ENCODE results near the gene UBE2D2. TPM values are rescaled to one million over a fixed set of nuclear protein-coding genes. Genes with fewer than 3 reads are reported as not detected.
"Not testable (repeated sequence)": the region's sequence is repeated elsewhere in the genome, so short reads cannot be mapped to it uniquely, and the experiment has no call there.

The UBE2D2 gene
- total and polyA plus RNA-seq, 3 experiments from 2014 or later, result 253 to 285 (median 274) TPM

DNA sequence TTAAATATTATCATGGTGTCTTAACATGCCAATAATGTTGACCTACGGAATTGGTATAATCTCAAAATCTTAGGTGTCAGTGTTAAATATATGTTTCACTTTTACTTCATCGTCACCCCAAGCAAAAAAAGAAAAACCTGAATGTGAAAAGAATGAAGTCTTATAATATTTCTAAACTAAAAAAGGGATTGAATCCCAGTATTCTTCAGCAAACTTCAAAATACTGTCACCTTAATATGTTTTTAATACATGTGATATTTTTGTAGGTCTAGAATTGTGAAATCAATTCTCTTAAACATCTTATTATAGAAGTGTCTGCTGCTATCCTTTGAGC is 14.1 kb downstream of the UBE2D2 start:
- Histone ChIP-seq H3K4me3 (ENCODE audit: low read length) (no peak overlapping the region), H3K27ac (ENCODE audit: low read depth, low read length) (no peak overlapping the region), H3K9me3 (ENCODE audit: low read length) (no peaks in the 10 kb centered on the region), H3K4me1 (ENCODE audit: insufficient read depth, low read length) (peaks cover 77% of the 10 kb centered on the region), H3K36me3 (ENCODE audit: insufficient read depth, low read length) (no peaks in the 10 kb centered on the region), H3K27me3 (ENCODE audit: insufficient read depth, low read length, poor library complexity, severe bottlenecking) (no peaks in the 10 kb centered on the region)
- Mint-ChIP-seq H3K27ac (peak overlapping the region; percentile 17 to 89 (median 76)), H3K9me3 (no peaks in the 10 kb centered on the region), H3K27me3 (no peaks in the 10 kb centered on the region), H3K4me3 (peak overlapping the region in 6 of 7 donors; percentile 38 to 77 (median 62)), H3K4me1 (peaks cover 64 to 84% (median 67%) of the 10 kb centered on the region in 3 donors), H3K36me3 (peaks cover 0 to 19% (median 5%) of the 10 kb centered on the region in 3 donors)
- no peak for DNase-seq
- ChIA-PET CTCF (interaction anchor here (0.7 to 4.5 kb wide), 9 partner anchors 12 to 153 kb away, joined by 3 to 54 read pairs (median 3); partner anchors contain the start of gene UBE2D2), POLR2A (interaction anchor here (1.1 to 2.6 kb wide), 3 partner anchors 10 to 14 kb away, joined by 4 to 14 read pairs (median 5); no protein-coding TSS in a partner anchor)

DNA sequence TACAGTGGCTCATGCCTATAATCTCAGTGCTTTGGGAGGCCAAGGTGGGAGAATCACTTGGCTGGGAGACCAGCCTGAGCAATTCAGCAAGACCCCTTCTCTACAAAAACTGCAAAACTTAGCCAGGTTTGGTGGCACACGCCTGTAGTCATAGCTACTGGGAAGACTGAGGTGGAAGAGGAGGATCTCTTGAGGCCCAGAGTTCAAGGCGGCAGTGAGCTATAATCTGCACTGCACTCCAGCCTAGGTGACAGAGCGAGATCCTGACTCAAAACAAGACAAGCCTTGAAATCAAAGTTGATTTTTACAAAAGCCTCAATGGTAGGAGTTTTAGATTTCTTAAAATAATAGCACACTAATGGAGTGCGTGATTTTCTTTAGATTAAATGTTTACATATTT is 14.6 kb downstream of the UBE2D2 start:
- ChIA-PET POLR2A (interaction anchor here (1.6 to 2.6 kb wide), 2 partner anchors 10 to 13 kb away, joined by 5 to 14 read pairs; no protein-coding TSS in a partner anchor), CTCF (interaction anchor here (1.4 to 4.5 kb wide), 5 partner anchors 13 to 135 kb away, joined by 3 to 54 read pairs (median 7); partner anchors contain the start of gene UBE2D2)
- peaks cover 0 to 20% (median 5%) of the 10 kb centered on the region in 3 donors for H3K36me3 Mint-ChIP-seq
- Histone ChIP-seq H3K36me3 (ENCODE audit: insufficient read depth, low read length) (no peaks in the 10 kb centered on the region), H3K27me3 (ENCODE audit: insufficient read depth, low read length, poor library complexity, severe bottlenecking) (no peaks in the 10 kb centered on the region), H3K9me3 (ENCODE audit: low read length) (no peaks in the 10 kb centered on the region), H3K4me3 (ENCODE audit: low read length) (no peak overlapping the region), H3K4me1 (ENCODE audit: insufficient read depth, low read length) (peaks cover 74% of the 10 kb centered on the region), H3K27ac (ENCODE audit: low read depth, low read length) (no peak overlapping the region)
- no peak for DNase-seq
- peaks cover 61 to 81% (median 66%) of the 10 kb centered on the region in 3 donors for H3K4me1 Mint-ChIP-seq
- H3K4me3 Mint-ChIP-seq, result peak overlapping the region in 6 of 7 donors; percentile 17 to 77 (median 64)
- H3K27me3 Mint-ChIP-seq, result no peaks in the 10 kb centered on the region
- H3K27ac Mint-ChIP-seq, result peak overlapping the region; percentile 64 to 89 (median 78)
- no peaks in the 10 kb centered on the region for H3K9me3 Mint-ChIP-seq

DNA sequence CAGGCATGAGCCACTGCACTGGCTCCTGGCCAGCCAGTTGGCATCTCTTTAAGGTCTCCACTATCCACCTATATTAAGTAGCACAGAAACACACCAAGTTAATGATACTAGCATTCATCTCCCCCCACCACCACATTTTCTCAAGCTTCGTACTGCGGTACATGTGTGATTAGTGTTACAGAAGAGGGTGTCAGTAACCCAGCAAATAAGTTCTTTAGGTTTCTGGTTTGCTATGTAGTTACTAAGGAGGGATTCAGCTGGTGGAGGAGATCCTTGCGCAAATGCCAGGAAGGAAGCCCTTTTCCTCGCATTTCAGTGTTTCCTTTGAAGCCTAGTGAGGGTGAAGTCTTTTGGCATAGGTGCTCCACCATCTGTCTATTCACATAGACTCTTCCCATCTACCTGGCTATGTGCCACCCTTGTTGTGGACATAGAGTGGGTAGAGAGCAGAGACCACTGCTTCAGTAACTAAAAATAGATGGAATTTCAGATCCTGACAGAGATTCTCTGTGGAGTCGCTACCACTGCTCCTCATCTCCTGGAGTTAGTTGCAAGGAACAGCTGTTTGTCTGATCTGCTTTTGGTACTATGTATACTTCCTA is 16.7 kb downstream of the UBE2D2 start:
- Mint-ChIP-seq H3K9me3 (no peaks in the 10 kb centered on the region), H3K4me1 (peaks cover 49 to 78% (median 59%) of the 10 kb centered on the region in 3 donors), H3K27me3 (no peaks in the 10 kb centered on the region), H3K4me3 (peak overlapping the region; percentile 26 to 77 (median 54)), H3K36me3 (peaks cover 0 to 14% (median 2%) of the 10 kb centered on the region in 3 donors), H3K27ac (peak overlapping the region; percentile 74 to 93 (median 85))
- H3K4me3 ChIP-seq (ENCODE audit: low read length), result peak overlapping the region; percentile 17
- CTCF ChIA-PET, result interaction anchor here (1.3 to 1.6 kb wide), 5 partner anchors 10 to 33 kb away, joined by 3 to 6 read pairs (median 5); no protein-coding TSS in a partner anchor
- no peaks in the 10 kb centered on the region for H3K27me3 ChIP-seq (ENCODE audit: insufficient read depth, low read length, poor library complexity, severe bottlenecking)
- H3K9me3 ChIP-seq (ENCODE audit: low read length), result no peaks in the 10 kb centered on the region
- no peaks in the 10 kb centered on the region for H3K36me3 ChIP-seq (ENCODE audit: insufficient read depth, low read length)
- POLR2A ChIA-PET, result interaction anchor here (0.5 to 1.8 kb wide), 5 partner anchors 17 to 235 kb away, joined by 3 to 6 read pairs (median 4); partner anchors contain the start of genes CXXC5 and UBE2D2
- DNase-seq, result no peak
- H3K27ac ChIP-seq (ENCODE audit: low read depth, low read length), result no peak overlapping the region
- H3K4me1 ChIP-seq (ENCODE audit: insufficient read depth, low read length), result peaks cover 60% of the 10 kb centered on the region

- Mint-ChIP-seq H3K4me1 (peaks cover 48 to 81% (median 64%) of the 10 kb centered on the region in 3 donors), H3K27me3 (no peaks in the 10 kb centered on the region), H3K36me3 (peaks cover 0 to 16% (median 2%) of the 10 kb centered on the region in 3 donors), H3K27ac (peak overlapping the region in 7 of 8 donors; percentile 75 to 89 (median 84)), H3K4me3 (peak overlapping the region in 4 of 7 donors; percentile 13 to 77 (median 64)), H3K9me3 (no peaks in the 10 kb centered on the region)
- peaks cover 60% of the 10 kb centered on the region for H3K4me1 ChIP-seq (ENCODE audit: insufficient read depth, low read length)
- CTCF ChIA-PET, result interaction anchor here (0.9 to 1.6 kb wide), 6 partner anchors 10 to 187 kb away, joined by 3 to 6 read pairs (median 4); no protein-coding TSS in a partner anchor
- no peaks in the 10 kb centered on the region for H3K9me3 ChIP-seq (ENCODE audit: low read length)
- POLR2A ChIA-PET, result interaction anchor here (0.7 to 1.8 kb wide), 2 partner anchors 17 to 97 kb away, joined by 3 to 5 read pairs; partner anchors contain the start of gene UBE2D2
- no peaks in the 10 kb centered on the region for H3K27me3 ChIP-seq (ENCODE audit: insufficient read depth, low read length, poor library complexity, severe bottlenecking)
- DNase-seq, result no peak
- no peak overlapping the region for H3K4me3 ChIP-seq (ENCODE audit: low read length)
- no peaks in the 10 kb centered on the region for H3K36me3 ChIP-seq (ENCODE audit: insufficient read depth, low read length)
- no peak overlapping the region for H3K27ac ChIP-seq (ENCODE audit: low read depth, low read length)
Measured at GRCh38 chr5:139578325-139578724, 17.2 kb downstream of the UBE2D2 start.

GRCh38 chr5:139582181-139582580 is 21.0 kb downstream of the UBE2D2 start:
- H3K27ac ChIP-seq (ENCODE audit: low read depth, low read length); DNase-seq; H3K27me3 ChIP-seq (ENCODE audit: insufficient read depth, low read length, poor library complexity, severe bottlenecking); H3K9me3 Mint-ChIP-seq; CTCF ChIA-PET; H3K9me3 ChIP-seq (ENCODE audit: low read length); H3K27me3 Mint-ChIP-seq; H3K36me3 ChIP-seq (ENCODE audit: insufficient read depth, low read length); H3K4me3 ChIP-seq (ENCODE audit: low read length): not testable (repeated sequence)
- Mint-ChIP-seq H3K27ac (peak overlapping the region in 1 of 8 donors; percentile 47), H3K4me1 (peaks cover 37 to 77% (median 60%) of the 10 kb centered on the region in 3 donors), H3K36me3 (peaks cover 0 to 35% (median 2%) of the 10 kb centered on the region in 3 donors), H3K4me3 (peak overlapping the region in 1 of 7 donors; percentile 40)
- POLR2A ChIA-PET, result interaction anchor here (0.7 kb wide), 1 partner anchor 177 kb away, joined by 3 read pairs; no protein-coding TSS in a partner anchor
- peaks cover 49% of the 10 kb centered on the region for H3K4me1 ChIP-seq (ENCODE audit: insufficient read depth, low read length)

DNA sequence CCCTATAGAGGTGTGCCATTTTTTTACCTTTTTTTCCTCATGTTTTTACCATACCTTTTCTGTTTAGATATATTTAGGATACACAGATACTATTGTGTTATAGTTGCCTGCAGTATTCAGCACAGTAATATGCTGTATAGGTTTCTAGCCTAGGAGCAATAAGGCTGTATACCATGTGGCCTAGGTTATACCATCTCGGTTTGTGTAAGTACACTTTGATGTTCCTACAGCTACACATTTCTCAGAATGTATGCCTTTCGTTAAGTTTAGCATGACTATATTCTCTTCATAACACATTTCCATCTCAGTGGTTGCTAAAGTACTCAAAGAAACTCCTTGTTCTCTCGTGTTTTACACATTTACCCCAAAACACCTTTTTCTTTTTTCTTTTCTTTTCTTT is 23.0 kb downstream of the UBE2D2 start:
- H3K9me3 Mint-ChIP-seq, result no peaks in the 10 kb centered on the region
- H3K4me3 Mint-ChIP-seq, result peak overlapping the region in 3 of 7 donors; percentile 15 to 65 (median 19)
- no peaks in the 10 kb centered on the region for H3K27me3 Mint-ChIP-seq
- H3K36me3 Mint-ChIP-seq, result peaks cover 0 to 45% (median 2%) of the 10 kb centered on the region in 3 donors
- POLR2A ChIA-PET, result interaction anchor here (0.7 kb wide), 1 partner anchor 15 kb away, joined by 3 read pairs; no protein-coding TSS in a partner anchor
- Histone ChIP-seq H3K4me3 (ENCODE audit: low read length) (no peak overlapping the region), H3K27ac (ENCODE audit: low read depth, low read length) (no peak overlapping the region), H3K36me3 (ENCODE audit: insufficient read depth, low read length) (no peaks in the 10 kb centered on the region), H3K27me3 (ENCODE audit: insufficient read depth, low read length, poor library complexity, severe bottlenecking) (no peaks in the 10 kb centered on the region), H3K4me1 (ENCODE audit: insufficient read depth, low read length) (peaks cover 40% of the 10 kb centered on the region), H3K9me3 (ENCODE audit: low read length) (no peaks in the 10 kb centered on the region)
- no peak for DNase-seq
- H3K27ac Mint-ChIP-seq, result peak overlapping the region in 2 of 8 donors; percentile 56 to 58
- CTCF ChIA-PET, result no interaction called here
- peaks cover 37 to 80% (median 60%) of the 10 kb centered on the region in 3 donors for H3K4me1 Mint-ChIP-seq

DNA sequence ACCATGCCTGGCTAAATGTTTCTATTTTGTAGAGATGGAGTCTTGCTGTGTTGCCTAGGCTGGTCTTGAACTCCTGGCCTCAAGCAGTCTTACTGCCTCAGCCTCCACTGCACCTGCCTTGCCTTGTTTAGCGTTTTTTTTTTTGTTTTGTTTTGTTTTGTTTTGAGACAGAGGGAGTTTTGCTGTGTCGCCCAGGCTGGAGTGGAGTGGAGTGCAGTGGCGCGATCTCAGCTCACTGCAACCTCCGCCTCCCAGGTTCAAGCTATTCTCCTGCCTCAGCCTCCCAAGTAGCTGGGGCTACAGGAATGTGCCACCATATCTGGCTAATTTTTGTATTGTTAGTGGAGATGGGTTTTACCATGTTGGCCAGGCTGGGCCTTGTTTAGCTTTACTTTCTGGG is 27.0 kb downstream of the UBE2D2 start:
- H3K4me3 Mint-ChIP-seq; H3K9me3 Mint-ChIP-seq; H3K27me3 ChIP-seq (ENCODE audit: insufficient read depth, low read length, poor library complexity, severe bottlenecking); H3K27me3 Mint-ChIP-seq; DNase-seq; H3K27ac ChIP-seq (ENCODE audit: low read depth, low read length); H3K36me3 ChIP-seq (ENCODE audit: insufficient read depth, low read length); H3K4me3 ChIP-seq (ENCODE audit: low read length); H3K9me3 ChIP-seq (ENCODE audit: low read length): not testable (repeated sequence)
- POLR2A ChIA-PET, result interaction anchor here (0.5 to 0.7 kb wide), 2 partner anchors 16 to 116 kb away, joined by 4 to 5 read pairs; no protein-coding TSS in a partner anchor
- Mint-ChIP-seq H3K27ac (peak overlapping the region in 4 of 8 donors; percentile 38 to 70 (median 66)), H3K4me1 (peaks cover 45 to 89% (median 80%) of the 10 kb centered on the region in 3 donors), H3K36me3 (peaks cover 0 to 50% (median 2%) of the 10 kb centered on the region in 3 donors)
- CTCF ChIA-PET, result interaction anchor here (1.0 to 1.6 kb wide), 4 partner anchors 10 to 75 kb away, joined by 3 to 5 read pairs (median 4); no protein-coding TSS in a partner anchor
- H3K4me1 ChIP-seq (ENCODE audit: insufficient read depth, low read length), result peaks cover 31% of the 10 kb centered on the region
